ENCODE data around the gene TNFRSF19. TPM values are rescaled to one million over a fixed set of nuclear protein-coding genes. Genes with fewer than 3 reads are reported as not detected.

Gene TNFRSF19
- total and polyA plus RNA-seq, 2 of the 8 experiments (the other 6 are each of a cell fraction or from before 2014, with no cell fraction given), result 0.50 to 0.95 TPM

DNA sequence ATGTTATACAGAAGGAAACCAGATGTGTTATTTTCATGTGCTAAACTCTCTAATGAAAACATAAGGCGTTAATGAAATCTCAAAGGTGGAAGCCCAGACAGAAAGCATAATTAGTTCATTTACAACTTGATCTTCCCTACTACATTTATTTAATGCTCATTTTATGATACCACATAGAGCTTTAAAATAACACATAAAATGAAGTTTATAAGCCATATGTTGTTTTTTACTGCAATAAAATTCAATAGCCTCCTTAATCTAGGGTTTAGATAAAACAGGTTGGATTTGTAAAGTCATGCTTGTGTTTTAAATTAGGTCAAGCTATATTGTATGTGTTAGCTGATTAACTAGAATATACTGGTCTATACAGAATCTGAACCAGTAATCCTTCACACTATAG, 81.2 kb downstream of the TNFRSF19 start:
- Histone ChIP-seq H2BK5ac (ENCODE audit: low read depth, low read length) (no peak overlapping the region), H4K20me1 (replicated peaks in 1 of 2; ENCODE audit: control insufficient read depth in 1 of 2, insufficient read depth in 2 of 2, low read length in 2 of 2) (no peaks in the 10 kb centered on the region), H2BK12ac (ENCODE audit: low read depth, low read length) (no peak overlapping the region), H3K23me2 (ENCODE audit: low read depth, low read length) (no peaks in the 10 kb centered on the region), H4K8ac (ENCODE audit: extremely low read depth, insufficient read depth, low read length) (no peak overlapping the region), H4K5ac (ENCODE audit: insufficient read length, low read depth, low read length) (no peak overlapping the region), H4K91ac (replicated peaks; ENCODE audit: insufficient read length, low read length) (no peak overlapping the region), H3K14ac (ENCODE audit: insufficient read length) (no peak overlapping the region), H3K18ac (ENCODE audit: extremely low read depth, low read length) (no peak overlapping the region), H3K4me1 (replicated peaks in 1 of 4; ENCODE audit: control insufficient read depth in 3 of 4, insufficient read depth in 4 of 4, low read length in 3 of 4) (peaks cover 0 to 12% (median 6%) of the 10 kb centered on the region in 4 experiments; a peak in 3 of 7 replicates), H3K4me2 (ENCODE audit: insufficient read depth in 1 of 2, low read depth in 2 of 2, low read length in 2 of 2) (no peak overlapping the region), H3K79me1 (ENCODE audit: low read depth, low read length) (no peaks in the 10 kb centered on the region), H3K36me3 (ENCODE audit: control insufficient read depth in 2 of 4, insufficient read depth in 4 of 4, low read length in 3 of 4) (no peaks in the 10 kb centered on the region), H2BK20ac (ENCODE audit: low read length) (no peak overlapping the region), H2BK15ac (ENCODE audit: low read length) (no peak overlapping the region), H3K9ac (replicated peaks in 1 of 4; ENCODE audit: extremely low read depth in 1 of 4, low read depth in 3 of 4, low read length in 3 of 4) (no peak overlapping the region), H2AK5ac (ENCODE audit: low read depth, low read length) (no peak overlapping the region), H3K23ac (ENCODE audit: insufficient read length) (no peak overlapping the region), H3K9me3 (ENCODE audit: insufficient read depth in 2 of 2, low read depth in 1 of 2, low read length in 1 of 2) (0 out of 4 replicates have a peak, but pooled peaks cover 0 to 2% of the 10 kb centered on the region in 2 experiments), H3K4ac (replicated peaks; ENCODE audit: insufficient read length, low read depth, low read length) (no peak overlapping the region), H3K27me3 (replicated peaks in 1 of 4; ENCODE audit: control insufficient read depth in 3 of 4, extremely low read depth in 1 of 4, insufficient read depth in 3 of 4, low read length in 3 of 4) (no peaks in the 10 kb centered on the region), H2AFZ (ENCODE audit: low read length) (no peak overlapping the region), H3K27ac (ENCODE audit: low read depth, low read length) (no peak overlapping the region), H2BK120ac (replicated peaks; ENCODE audit: low read depth, low read length) (no peak overlapping the region), H3K4me3 (ENCODE audit: extremely low read depth in 1 of 4, insufficient read depth in 2 of 4, low read depth in 3 of 4, low read length in 4 of 4) (no peak overlapping the region), H3K79me2 (ENCODE audit: control insufficient read depth in 1 of 2, insufficient read depth in 2 of 2, low read length in 2 of 2) (no peaks in the 10 kb centered on the region), H3K56ac (replicated peaks; ENCODE audit: insufficient read length, low read depth, low read length) (no peak overlapping the region)
- no peak for DNase-seq (ENCODE audit: low read depth in 1 of 2, low spot score in 2 of 2)
- ChIA-PET CTCF (ENCODE audit: partially characterized antibody) (interaction anchor here (0.7 to 2.1 kb wide), 8 partner anchors 9 to 239 kb away, joined by 3 to 6 read pairs (median 4); no protein-coding TSS in a partner anchor), POLR2A (ENCODE audit: partially characterized antibody) (interaction anchor here (0.6 kb wide), 1 partner anchor 219 kb away, joined by 3 read pairs; no protein-coding TSS in a partner anchor)
- WGBS, 2 experiments (ENCODE audit: extremely low coverage in 1 of 2, insufficient coverage in 1 of 2, insufficient read length in 1 of 2, insufficient replicate concordance in 2 of 2, low coverage in 1 of 2, low lambda C conversion rate in 2 of 2, missing lambda C conversion rate in 1 of 2), result 84% methylated on average over 1 of the region's 1 CpG; no CpG with 5 or more reads in 1 of the 2 experiments
- no peak for FAIRE-seq
- no peak for TF ChIP-seq TEAD4 (IDR thresholded peaks at IDR 0.05; ENCODE audit: low read depth, low read length)
- TF ChIP-seq CTBP2 (IDR thresholded peaks at IDR 0.05; ENCODE audit: borderline replicate concordance, insufficient read depth, insufficient read length, low read length), result no peak
- no peak for TF ChIP-seq HDAC6 (IDR thresholded peaks at IDR 0.05; ENCODE audit: low read depth, low read length)
- no peak for TF ChIP-seq CTCF (IDR thresholded peaks at IDR 0.05; ENCODE audit: control extremely low read depth in 1 of 3, insufficient read depth in 1 of 3, low read depth in 1 of 3, low read length in 3 of 3)
- no peak for TF ChIP-seq CEBPB (IDR thresholded peaks at IDR 0.05; ENCODE audit: low read depth, low read length)
- TF ChIP-seq SUZ12 (IDR thresholded peaks at IDR 0.05; ENCODE audit: low read length), result no peak
- no peak for TF ChIP-seq RXRA (IDR thresholded peaks at IDR 0.05; ENCODE audit: insufficient read depth, low read depth, low read length)
- no peak for TF ChIP-seq TAF1 (IDR thresholded peaks at IDR 0.05; ENCODE audit: low read depth, low read length)
- TF ChIP-seq POU5F1 (IDR thresholded peaks at IDR 0.05; ENCODE audit: low read depth, low read length), result no peak
- no peak for TF ChIP-seq PHF8 (conservative IDR thresholded peaks at IDR 0.05; ENCODE audit: low read depth, low read length)
- TF ChIP-seq GTF2F1 (IDR thresholded peaks at IDR 0.05; ENCODE audit: borderline replicate concordance, low read depth, low read length), result no peak
- no peak for TF ChIP-seq FOSL1 (IDR thresholded peaks at IDR 0.05; ENCODE audit: insufficient read depth, low read depth, low read length)
